Testis (tissue), 3 donors: Measurements from ENCODE around the gene MAP3K20. TPM values are rescaled to one million over a fixed set of nuclear protein-coding genes. Genes with fewer than 3 reads are reported as not detected.

Experiments used
- DNase-seq: peaks from one replicate; pipeline ENCODE4 v3.0.0-alpha.2; 2019
- H3K27ac ChIP-seq, 2 donors: fragments of 200-600 bp; sonication (generic); one replicate each; pipeline ENCODE4 v1.5.1; 2019
- H3K27me3 ChIP-seq: fragments of 200-600 bp; sonication (generic); one replicate; pipeline ENCODE4 v1.5.1; 2019
- H3K36me3 ChIP-seq: fragments of 200-600 bp; sonication (generic); one replicate; pipeline ENCODE4 v1.5.1; 2017; ENCODE audit warnings: low read depth; ENCODE audit errors: missing control alignments
- H3K4me1 ChIP-seq: fragments of 200-600 bp; sonication (generic); one replicate; pipeline ENCODE4 v1.5.1; 2019
- H3K4me3 ChIP-seq, 2 donors: fragments of 200-600 bp; sonication (generic); one replicate each; pipeline ENCODE4 v1.5.1; 2017 to 2019
- H3K9me3 ChIP-seq: fragments of 200-600 bp; sonication (generic); one replicate; pipeline ENCODE4 v1.5.1; 2017
- CTCF ChIP-seq, 3 experiments: fragments of 450-650 bp in 2 of 3; fragments of 200-600 bp in 1 of 3; sonication (generic) in 1 of 3; IDR thresholded peaks; one replicate each; pipeline ENCODE4 v1.5.1; 2016 to 2019; ENCODE audit warnings: antibody characterized with exemption in 3 of 3, mild to moderate bottlenecking in 2 of 3, moderate library complexity in 1 of 3
- POLR2A ChIP-seq: fragments of 450-650 bp; IDR thresholded peaks from one replicate; pipeline ENCODE4 v1.6.1; 2017; ENCODE audit warnings: antibody characterized with exemption, mild to moderate bottlenecking, moderate library complexity
- WGBS, 2 donors: methylation state at CpG; one replicate each; pipeline ENCODE4 v1.1.5; 2018; 5-methylcytosine and 5-hydroxymethylcytosine counted together
- intact Hi-C: fragments of 100-400 bp; cut with DNase I; formaldehyde crosslinking; loops from one replicate; pipeline ENCODE4 v1.15.1; 2023; ENCODE audit warnings: low total_unique reads
- polyA plus RNA-seq: library from polyadenylated mRNA; stranded (reverse); fragments of 350-450 nt; fragmentation: Illumina TruSeq; extraction: RNeasy Lipid Tissue Mini Kit (QIAGEN cat#74804); gene quantifications from one replicate; pipeline ENCODE4 v1.2.3, GENCODE V29; 2014; ENCODE audit warnings: low read depth, low replicate concordance; ENCODE audit not compliant: insufficient read depth
- total RNA-seq, 2 donors: library from RNA; depleted of rRNA; stranded (reverse); fragments of >200 nt; gene quantifications; one replicate each; pipeline ENCODE4 v1.2.3, GENCODE V29; 2016

MAP3K20 gene
- total and polyA plus RNA-seq, 3 donors from 2014 or later, result 20.7 to 30.8 (median 25.3) TPM

- TF ChIP-seq POLR2A (no peak), CTCF (IDR thresholded peaks at IDR 0.05) (no peak)
- H3K27me3 ChIP-seq, result no peaks in the 10 kb centered on the region
- no peak for DNase-seq
- H3K4me1 ChIP-seq, result no peaks in the 10 kb centered on the region
- no peak overlapping the region for H3K4me3 ChIP-seq
- intact Hi-C loops, result no loop called here
- no peaks in the 10 kb centered on the region for H3K9me3 ChIP-seq
- H3K36me3 ChIP-seq, result no peaks in the 10 kb centered on the region
- no peak overlapping the region for H3K27ac ChIP-seq
Observed at GRCh38 chr2:173185437-173185836, 109.8 kb downstream of the MAP3K20 start.

- DNase-seq, result peak; percentile 29
- TF ChIP-seq CTCF (IDR thresholded peaks at IDR 0.05), result no peak
- TF ChIP-seq POLR2A, result no peak
- Histone ChIP-seq H3K27me3 (no peaks in the 10 kb centered on the region), H3K9me3 (no peaks in the 10 kb centered on the region), H3K4me3 (no peak overlapping the region), H3K36me3 (no peaks in the 10 kb centered on the region), H3K27ac (no peak overlapping the region), H3K4me1 (no peaks in the 10 kb centered on the region)
- intact Hi-C loops, result no loop called here
- 76 to 83% methylated on average over 6 of the region's 6 CpGs for WGBS, 2 donors
Observed at GRCh38 chr2:173187941-173188788, 112.5 kb downstream of the MAP3K20 start.

GRCh38 chr2:173191601-173192000, 116.0 kb downstream of the MAP3K20 start:
- WGBS, 2 donors, result 67 to 79% methylated on average over 3 of the region's 3 CpGs
- H3K36me3 ChIP-seq, result no peaks in the 10 kb centered on the region
- DNase-seq, result no peak
- no peaks in the 10 kb centered on the region for H3K9me3 ChIP-seq
- no peak overlapping the region for H3K4me3 ChIP-seq
- no peaks in the 10 kb centered on the region for H3K27me3 ChIP-seq
- no peak overlapping the region for H3K27ac ChIP-seq
- TF ChIP-seq CTCF (IDR thresholded peaks at IDR 0.05) (no peak), POLR2A (no peak)
- no peaks in the 10 kb centered on the region for H3K4me1 ChIP-seq
- intact Hi-C loops, result no loop called here

- intact Hi-C loops, result no loop called here
- H3K36me3 ChIP-seq, result no peaks in the 10 kb centered on the region
- TF ChIP-seq CTCF (IDR thresholded peaks at IDR 0.05), result no peak
- no peak for TF ChIP-seq POLR2A
- WGBS, 2 donors, result 80 to 82% methylated on average over 4 of the region's 4 CpGs
- H3K27ac ChIP-seq, result no peak overlapping the region
- no peak overlapping the region for H3K4me3 ChIP-seq
- H3K4me1 ChIP-seq, result no peaks in the 10 kb centered on the region
- DNase-seq, result no peak
- no peaks in the 10 kb centered on the region for H3K27me3 ChIP-seq
- no peaks in the 10 kb centered on the region for H3K9me3 ChIP-seq
Observed at GRCh38 chr2:173192071-173192470, 116.4 kb downstream of the MAP3K20 start.

GRCh38 chr2:173193925-173194324, 118.3 kb downstream of the MAP3K20 start:
- Histone ChIP-seq H3K36me3 (no peaks in the 10 kb centered on the region), H3K27ac (no peak overlapping the region)

More at GRCh38 chr2:173193925-173194324, 118.3 kb downstream of the MAP3K20 start:
- WGBS, 2 donors, result 83 to 92% methylated on average over 1 of the region's 1 CpG
- Histone ChIP-seq H3K27me3 (no peaks in the 10 kb centered on the region), H3K9me3 (no peaks in the 10 kb centered on the region), H3K4me1 (no peaks in the 10 kb centered on the region), H3K4me3 (no peak overlapping the region)
- DNase-seq, result no peak
- intact Hi-C loops, result no loop called here
- TF ChIP-seq POLR2A, result no peak
- no peak for TF ChIP-seq CTCF (IDR thresholded peaks at IDR 0.05)
